RWPE1 (cell line): Measurements from ENCODE around the gene TBC1D22A.
"Not testable (repeated sequence)": the region's sequence is repeated elsewhere in the genome, so short reads cannot be mapped to it uniquely, and the experiment has no call there.

ENCODE experiments used
- CTCF ChIA-PET: fragments of 350-600 bp; sonication (Branson Sonifier 250); formaldehyde crosslinking; extraction: SDS; loops from one replicate; lab custom pipeline; 2021; lab: Yijun Ruan, JAX
- POLR2A ChIA-PET: fragments of 400-600 bp; formaldehyde crosslinking; extraction: SDS; loops from one replicate; lab custom pipeline; 2020; ENCODE audit warnings: antibody characterized with exemption; ENCODE audit not compliant: low non-redundant PET; lab: Yijun Ruan, JAX
- DNase-seq: peaks from one replicate; pipeline ENCODE4 v3.0.0; 2012; ENCODE audit warnings: low spot score
- H3K27ac ChIP-seq: fragments of 450-650 bp; 2 replicates; pipeline ENCODE4 v1.5.1; 2017
- CTCF ChIP-seq: fragments of 450-650 bp; conservative IDR thresholded peaks from 2 replicates; pipeline ENCODE4 v1.5.1; 2017; ENCODE audit warnings: low read depth, mild to moderate bottlenecking

TBC1D22A gene

GRCh38 chr22:46779023-46779422, 16.6 kb downstream of the TBC1D22A start:
- no peak for DNase-seq
- ChIA-PET CTCF (no interaction called here), POLR2A (no interaction called here)
- no peak for TF ChIP-seq CTCF
- no peak overlapping the region for H3K27ac ChIP-seq

GRCh38 chr22:46779651-46780050, 17.2 kb downstream of the TBC1D22A start:
- no peak for DNase-seq
- no peak for TF ChIP-seq CTCF
- ChIA-PET POLR2A (no interaction called here), CTCF (no interaction called here)
- no peak overlapping the region for H3K27ac ChIP-seq

- CTCF ChIA-PET, result interaction anchor here (1.1 kb wide), 1 partner anchor 23 kb away, joined by 8 read pairs; no protein-coding TSS in a partner anchor
- no peak for TF ChIP-seq CTCF
Measured at GRCh38 chr22:46780453-46780852, 18.0 kb downstream of the TBC1D22A start.

GRCh38 chr22:46781291-46781690, 18.8 kb downstream of the TBC1D22A start:
- POLR2A ChIA-PET, result no interaction called here
- CTCF ChIA-PET, result interaction anchor here (1.1 kb wide), 1 partner anchor 22 kb away, joined by 8 read pairs; no protein-coding TSS in a partner anchor

More at GRCh38 chr22:46780453-46780852, 18.0 kb downstream of the TBC1D22A start:
- DNase-seq, result no peak
- POLR2A ChIA-PET, result no interaction called here
- H3K27ac ChIP-seq, result 0 out of 2 replicates have a peak overlapping the region, but pooled peaks have one; percentile 28

GRCh38 chr22:46782200-46782599, 19.8 kb downstream of the TBC1D22A start:
- DNase-seq, CTCF ChIA-PET, H3K27ac ChIP-seq, POLR2A ChIA-PET: not testable (repeated sequence)

More at GRCh38 chr22:46781291-46781690, 18.8 kb downstream of the TBC1D22A start:
- no peak for TF ChIP-seq CTCF
- H3K27ac ChIP-seq, result no peak overlapping the region
- DNase-seq, result no peak

- ChIA-PET POLR2A (no interaction called here), CTCF (no interaction called here)
- DNase-seq, result no peak
- no peak overlapping the region for H3K27ac ChIP-seq
- no peak for TF ChIP-seq CTCF
Measured at GRCh38 chr22:46783721-46784120, 21.3 kb downstream of the TBC1D22A start.

- ChIA-PET POLR2A (no interaction called here), CTCF (interaction anchor here (0.6 to 0.7 kb wide), 2 partner anchors 28 to 256 kb away, joined by 3 read pairs; no protein-coding TSS in a partner anchor)
- no peak for DNase-seq
- peak overlapping the region; percentile 16; the same call in 1 of the 2 replicates for H3K27ac ChIP-seq
- no peak for TF ChIP-seq CTCF
Measured at GRCh38 chr22:46788441-46789172, 26.2 kb downstream of the TBC1D22A start.
